HL-60 (cell line): Measurements from ENCODE around the gene ATG10.

Source experiments
- DNase-seq, 2 experiments: peaks; one replicate each; pipeline ENCODE4 v3.0.0-alpha.2; 2010 to 2020; ENCODE audit warnings: low read depth in 1 of 2, low spot score in 1 of 2
- H3K27ac ChIP-seq: fragments of 250-450 bp; sonication (Bioruptor Pico); replicated peaks from 2 replicates; pipeline ENCODE4 v1.5.1; 2020; ENCODE audit warnings: mild to moderate bottlenecking, moderate library complexity
- H3K27me3 ChIP-seq: fragments of 250-450 bp; sonication (Bioruptor Pico); 2 replicates; pipeline ENCODE4 v1.5.1; 2021; ENCODE audit warnings: mild to moderate bottlenecking, moderate library complexity; ENCODE audit not compliant: insufficient read depth, poor library complexity, severe bottlenecking
- H3K4me3 ChIP-seq: replicated peaks from 2 replicates; pipeline ENCODE4 v1.5.1; 2011; ENCODE audit warnings: mild to moderate bottlenecking, control low read depth, low read length; ENCODE audit not compliant: insufficient read depth
- GABPA ChIP-seq: IDR thresholded peaks from 2 replicates; pipeline ENCODE4 v1.6.1; 2012; ENCODE audit warnings: low read depth
- POLR2AphosphoS5 ChIP-seq: IDR thresholded peaks from 2 replicates; pipeline ENCODE4 v1.6.1; 2012; ENCODE audit warnings: low read depth
- REST ChIP-seq: IDR thresholded peaks from 2 replicates; pipeline ENCODE4 v1.6.1; 2012; ENCODE audit warnings: low read depth; ENCODE audit not compliant: insufficient replicate concordance
- SPI1 ChIP-seq: IDR thresholded peaks from 2 replicates; pipeline ENCODE4 v1.6.1; 2012; ENCODE audit warnings: low read depth, mild to moderate bottlenecking, borderline replicate concordance
- TF ChIP-seq, protein P1 (sequence below): IDR thresholded peaks from one replicate; pipeline ENCODE4 v1.5.1; 2011; ENCODE audit warnings: low read length, control low read depth, inconsistent platforms; ENCODE audit not compliant: insufficient read depth

The ATG10 gene

GRCh38 chr5:82072138-82072537 lies 100.3 kb downstream of the ATG10 start:
- H3K27me3 ChIP-seq, result no peaks in the 10 kb centered on the region
- H3K4me3 ChIP-seq, result no peak overlapping the region
- TF ChIP-seq POLR2AphosphoS5 (no peak), REST (no peak), SPI1 (no peak), GABPA (no peak)
- TF ChIP-seq, protein P1, sequence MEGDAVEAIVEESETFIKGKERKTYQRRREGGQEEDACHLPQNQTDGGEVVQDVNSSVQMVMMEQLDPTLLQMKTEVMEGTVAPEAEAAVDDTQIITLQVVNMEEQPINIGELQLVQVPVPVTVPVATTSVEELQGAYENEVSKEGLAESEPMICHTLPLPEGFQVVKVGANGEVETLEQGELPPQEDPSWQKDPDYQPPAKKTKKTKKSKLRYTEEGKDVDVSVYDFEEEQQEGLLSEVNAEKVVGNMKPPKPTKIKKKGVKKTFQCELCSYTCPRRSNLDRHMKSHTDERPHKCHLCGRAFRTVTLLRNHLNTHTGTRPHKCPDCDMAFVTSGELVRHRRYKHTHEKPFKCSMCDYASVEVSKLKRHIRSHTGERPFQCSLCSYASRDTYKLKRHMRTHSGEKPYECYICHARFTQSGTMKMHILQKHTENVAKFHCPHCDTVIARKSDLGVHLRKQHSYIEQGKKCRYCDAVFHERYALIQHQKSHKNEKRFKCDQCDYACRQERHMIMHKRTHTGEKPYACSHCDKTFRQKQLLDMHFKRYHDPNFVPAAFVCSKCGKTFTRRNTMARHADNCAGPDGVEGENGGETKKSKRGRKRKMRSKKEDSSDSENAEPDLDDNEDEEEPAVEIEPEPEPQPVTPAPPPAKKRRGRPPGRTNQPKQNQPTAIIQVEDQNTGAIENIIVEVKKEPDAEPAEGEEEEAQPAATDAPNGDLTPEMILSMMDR, result no peak
- no peak for DNase-seq
- no peak overlapping the region for H3K27ac ChIP-seq

DNA sequence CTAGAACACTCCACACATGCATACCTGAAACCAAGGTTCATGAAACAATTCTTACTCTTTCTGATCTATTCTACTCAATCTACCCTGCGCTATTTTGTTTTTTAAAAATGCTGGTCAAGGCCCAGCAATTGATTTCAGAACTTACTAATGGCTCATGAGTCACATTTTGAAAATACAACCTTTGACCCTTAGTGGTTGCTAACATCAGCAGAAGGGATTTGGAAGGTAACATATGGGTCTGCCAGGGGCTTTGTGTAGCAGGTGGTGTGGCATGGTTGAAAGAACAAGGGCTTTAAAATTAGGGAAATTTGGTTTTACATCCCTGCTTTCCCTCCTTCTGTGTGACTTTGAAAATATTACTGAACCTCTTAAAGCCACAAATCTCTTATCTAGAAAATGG lies 101.4 kb downstream of the ATG10 start:
- TF ChIP-seq SPI1, result no peak
- TF ChIP-seq, protein P1, result no peak
- no peak for TF ChIP-seq REST
- no peak for TF ChIP-seq GABPA
- no peak for TF ChIP-seq POLR2AphosphoS5
- no peak for DNase-seq
- Histone ChIP-seq H3K27me3 (no peaks in the 10 kb centered on the region), H3K4me3 (no peak overlapping the region), H3K27ac (no peak overlapping the region)

GRCh38 chr5:82074950-82075349 lies 103.1 kb downstream of the ATG10 start:
- no peak for DNase-seq
- Histone ChIP-seq H3K27me3 (no peaks in the 10 kb centered on the region), H3K27ac (no peak overlapping the region), H3K4me3 (no peak overlapping the region)
- TF ChIP-seq, protein P1, result no peak
- TF ChIP-seq POLR2AphosphoS5 (no peak), REST (no peak), GABPA (no peak), SPI1 (no peak)
